Ovary (tissue), 10 donors: ENCODE data around the gene CMAS. TPM values are rescaled to one million over a fixed set of nuclear protein-coding genes. Genes with fewer than 3 reads are reported as not detected.
A peak's percentile ranks its signal among the peaks of the same experiment; 100 is the strongest.
"Not testable (repeated sequence)": the region's sequence is repeated elsewhere in the genome, so short reads cannot be mapped to it uniquely, and the experiment has no call there.

ENCODE experiments used
- DNase-seq, 5 donors: peaks; one replicate each; pipeline ENCODE4 v3.0.0-alpha.2; 2019 to 2020
- H3K27ac ChIP-seq, 2 donors: fragments of 200-600 bp; one replicate each; pipeline versions ENCODE4 v1.5.1 to v1.8.0; 2019 to 2022
- H3K27me3 ChIP-seq: fragments of 200-600 bp; one replicate; pipeline ENCODE4 v1.8.0; 2022
- H3K36me3 ChIP-seq: fragments of 200-600 bp; sonication (generic); one replicate; pipeline ENCODE4 v1.5.1; 2019
- H3K4me1 ChIP-seq: one replicate; pipeline ENCODE4 v1.8.1; 2013; ENCODE audit warnings: mild to moderate bottlenecking, moderate library complexity; ENCODE audit not compliant: insufficient read depth
- H3K4me3 ChIP-seq: fragments of 200-600 bp; sonication (generic); one replicate; pipeline ENCODE4 v1.5.1; 2017
- H3K9me3 ChIP-seq, 2 donors: fragments of 200-600 bp in 1 of 2; sonication (generic) in 1 of 2; one replicate each; pipeline versions ENCODE4 v1.5.1 to v1.8.1; 2013 to 2019; ENCODE audit warnings: mild to moderate bottlenecking in 1 of 2, moderate library complexity in 1 of 2
- EP300 ChIP-seq: sonication (generic); formaldehyde crosslinking; IDR thresholded peaks from one replicate; pipeline ENCODE4 v1.6.1; 2017; ENCODE audit warnings: antibody characterized with exemption
- POLR2A ChIP-seq: fragments of 450-650 bp; IDR thresholded peaks from one replicate; pipeline ENCODE4 v1.6.1; 2017; ENCODE audit warnings: antibody characterized with exemption, mild to moderate bottlenecking, moderate library complexity
- WGBS, 3 donors: extraction: QIAGEN DNeasy Blood & Tissue Kit in 1 of 3; methylation state at CpG; one replicate each; pipeline versions ENCODE4 v1.1.5 to v1.1.7; 2013 to 2017; 5-methylcytosine and 5-hydroxymethylcytosine counted together
- intact Hi-C, 4 donors: fragments of 100-400 bp; cut with DNase I; formaldehyde crosslinking; loops; one replicate each; pipeline versions ENCODE4 v1.11.0 to v1.15.1; 2022 to 2023
- long read RNA-seq, 3 donors: library from polyadenylated mRNA in 2 of 3; unstranded in 2 of 3; transcript quantifications; one replicate each; pipeline ENCODE4 v2.0.0 and lab custom pipeline, GENCODE V29; 2021 to 2026
- polyA plus RNA-seq, 2 donors: library from polyadenylated mRNA; stranded (reverse); fragments of 200-250 nt in 1 of 2; fragments of 350-450 nt in 1 of 2; fragmentation: Illumina TruSeq in 1 of 2; extraction: RNeasy Lipid Tissue Mini Kit (QIAGEN cat#74804) in 1 of 2; gene quantifications; one replicate each; pipeline ENCODE4 v1.2.3, GENCODE V29; 2013 to 2014
- total RNA-seq, 7 donors: library from RNA; depleted of rRNA in 2 of 7; stranded (reverse); fragments of >200 nt in 2 of 7; fragmentation: NEBNext Ultra II Directional in 3 of 7; extraction: Animal tissue kit (Norgen Biotek cat#: 25700) in 3 of 7; gene quantifications; one replicate each; pipeline versions ENCODE4 v1.1.0 to v1.2.4, GENCODE V29; 2016 to 2023
- TF ChIP-seq, protein P1 (sequence below), 3 donors: fragments of 450-650 bp in 2 of 3; fragments of 200-600 bp in 1 of 3; IDR thresholded peaks; one replicate each; pipeline versions ENCODE4 v1.5.1 to v1.8.0; 2016 to 2022; ENCODE audit warnings: antibody characterized with exemption in 3 of 3, mild to moderate bottlenecking in 1 of 3
- donor health status: DM: no; HTN: no; CAD: no; lungs with moderate emphysema.
- donor health status: DM: no; HTN: no; CAD: no.
- donor health status: Bipolar disorder and iron deficiency.
- donor health status: DM: yes; HTN: yes; CAD: no.
- donor health status: DM: no; HTN: no; CAD: no.
- donor health status: DM: yes; HTN: yes; CAD: no.

The CMAS gene
- 10 to 100 TPM; 19.3 to 34.4 (median 30.5) TPM for total RNA-seq
- 10 to 100 TPM; 30.3 to 99.2 TPM for polyA plus RNA-seq
- long read RNA-seq, donor 1, transcript CMAS-201 (8 exons, 1,787 nt): major isoform, 166 of 189 reads
- long read RNA-seq, donor 1, transcript CMAS-202 (7 exons, 1,575 nt): minor isoform, 8 of 189 reads
- long read RNA-seq, donor 1, partial matches to known transcripts: 8 of 189 reads
- long read RNA-seq, donor 1, other reads (novel, unspliced or antisense): 6 of 189 reads
- long read RNA-seq, donor 2, transcript CMAS-201 (8 exons, 1,787 nt): major isoform, 56 of 65 reads
- long read RNA-seq, donor 2, partial matches to known transcripts: 0 of 65 reads
- long read RNA-seq, donor 2, other reads (novel, unspliced or antisense): 7 of 65 reads
- long read RNA-seq, donor 3, transcript CMAS-201 (8 exons, 1,787 nt): major isoform, 62 of 66 reads
- long read RNA-seq, donor 3, partial matches to known transcripts: 0 of 66 reads
- long read RNA-seq, donor 3, other reads (novel, unspliced or antisense): 1 of 66 reads

DNA sequence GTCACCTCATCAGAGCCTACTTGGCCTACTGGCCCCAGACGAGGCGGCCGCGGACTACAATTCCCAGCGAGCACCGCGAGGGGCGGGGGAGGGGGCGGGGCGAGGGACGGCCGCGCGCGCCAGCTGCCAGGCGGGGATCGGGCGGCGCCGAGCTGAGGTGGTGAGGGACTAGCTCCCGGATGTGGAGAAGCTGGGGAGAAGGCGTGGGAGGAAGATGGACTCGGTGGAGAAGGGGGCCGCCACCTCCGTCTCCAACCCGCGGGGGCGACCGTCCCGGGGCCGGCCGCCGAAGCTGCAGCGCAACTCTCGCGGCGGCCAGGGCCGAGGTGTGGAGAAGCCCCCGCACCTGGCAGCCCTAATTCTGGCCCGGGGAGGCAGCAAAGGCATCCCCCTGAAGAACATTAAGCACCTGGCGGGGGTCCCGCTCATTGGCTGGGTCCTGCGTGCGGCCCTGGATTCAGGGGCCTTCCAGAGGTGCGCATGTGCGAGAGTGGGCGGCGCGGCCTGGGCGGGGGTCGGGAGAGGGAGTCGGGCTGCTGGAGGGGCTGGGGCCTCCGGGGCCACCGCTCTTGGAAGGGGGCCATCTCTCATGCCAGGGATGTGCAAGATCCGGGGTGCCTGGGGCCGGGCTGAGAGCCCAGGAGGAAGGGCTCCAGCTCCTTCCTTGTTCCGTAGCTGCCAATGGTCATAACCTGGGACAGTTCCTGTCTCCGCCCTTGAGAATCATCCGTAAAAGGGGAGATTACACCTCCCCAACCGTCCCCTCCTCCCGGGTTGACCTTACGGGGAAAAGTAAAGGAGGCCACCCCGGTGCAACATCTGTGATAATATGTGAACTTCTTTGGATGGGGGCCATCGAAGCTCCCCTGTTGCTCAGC is at the start of gene CMAS:
Gene CMAS (plus strand): TSS at position 129 of the 878 bp plus-strand sequence. CDS start 86 bp downstream, at position 215.
- peaks cover 7% of the 10 kb centered on the region for H3K4me1 ChIP-seq
- peak within 1 kb of the TSS; percentile 99 for H3K4me3 ChIP-seq
- no peaks in the 10 kb centered on the region for H3K9me3 ChIP-seq
- no peaks in the 10 kb centered on the region for H3K36me3 ChIP-seq
- H3K27me3 ChIP-seq: no peaks in the 10 kb centered on the region
- TF ChIP-seq EP300 (no peak), POLR2A (peak; percentile 58)
- H3K27ac ChIP-seq: peak within 1 kb of the TSS; percentile 56 to 93
- peak; percentile 78 to 87 (median 85) for DNase-seq
- intact Hi-C loops: no loop called here
- WGBS, 3 donors: 0 to 1% (median 0%) methylated on average over 58 to 64 of the region's 64 CpGs

DNA sequence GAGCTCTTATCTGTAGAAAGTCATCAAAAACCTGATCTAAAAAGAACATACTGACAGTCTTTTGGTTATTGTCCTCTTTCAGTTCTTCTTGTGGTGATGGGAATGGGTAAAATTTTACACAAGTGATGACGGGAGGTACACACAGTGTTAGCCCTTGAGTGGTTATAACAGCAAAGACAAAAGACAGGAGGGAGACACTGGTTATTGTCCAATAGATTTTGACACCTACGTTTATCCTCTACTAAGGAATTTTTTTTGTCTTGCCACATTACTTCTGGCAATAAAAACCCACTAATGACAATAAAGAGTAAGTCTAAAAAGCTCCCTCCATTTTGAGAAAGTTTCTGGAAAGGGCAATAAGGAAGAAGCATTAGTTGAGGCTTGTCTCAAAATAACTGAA is 47.7 kb upstream of the CMAS start:
- no peak for TF ChIP-seq POLR2A
- DNase-seq: no peak
- Histone ChIP-seq H3K27ac (no peak overlapping the region), H3K27me3 (no peaks in the 10 kb centered on the region), H3K4me1 (no peaks in the 10 kb centered on the region), H3K4me3 (no peak overlapping the region), H3K36me3 (no peaks in the 10 kb centered on the region), H3K9me3 (no peaks in the 10 kb centered on the region)
- intact Hi-C loops: loop anchor here in 2 of 4 donors (5.0 to 10.0 kb wide), 2 partner anchors 301 to 303 kb away; no protein-coding TSS in a partner anchor
- 65 to 72% (median 71%) methylated on average over 2 of the region's 2 CpGs for WGBS, 3 donors

DNA sequence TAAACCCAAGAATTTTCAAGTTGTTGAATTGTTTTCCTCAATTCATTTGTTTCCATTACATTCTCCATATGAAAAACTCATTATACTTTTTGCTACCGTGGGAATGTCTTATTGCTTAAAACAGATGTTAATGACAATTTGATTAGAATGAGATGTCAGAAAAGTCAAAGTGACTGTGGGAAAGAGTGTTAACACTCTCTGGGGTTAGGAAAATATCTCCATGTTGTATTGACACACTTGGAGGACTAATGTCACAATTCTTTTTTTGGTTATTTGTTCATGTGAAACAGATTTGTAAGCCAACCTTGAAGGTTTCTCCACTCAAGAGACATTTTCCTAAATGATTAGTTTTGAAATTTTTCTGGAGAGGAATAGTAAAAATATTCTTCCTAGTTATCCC is 47.2 kb upstream of the CMAS start:
- intact Hi-C loops: loop anchor here in 2 of 4 donors (5.0 to 10.0 kb wide), 2 partner anchors 301 to 304 kb away; no protein-coding TSS in a partner anchor
- Histone ChIP-seq H3K27ac (no peak overlapping the region), H3K36me3 (no peaks in the 10 kb centered on the region), H3K4me3 (no peak overlapping the region), H3K27me3 (no peaks in the 10 kb centered on the region), H3K4me1 (no peaks in the 10 kb centered on the region), H3K9me3 (no peaks in the 10 kb centered on the region)
- no peak for TF ChIP-seq POLR2A
- TF ChIP-seq, protein P1, sequence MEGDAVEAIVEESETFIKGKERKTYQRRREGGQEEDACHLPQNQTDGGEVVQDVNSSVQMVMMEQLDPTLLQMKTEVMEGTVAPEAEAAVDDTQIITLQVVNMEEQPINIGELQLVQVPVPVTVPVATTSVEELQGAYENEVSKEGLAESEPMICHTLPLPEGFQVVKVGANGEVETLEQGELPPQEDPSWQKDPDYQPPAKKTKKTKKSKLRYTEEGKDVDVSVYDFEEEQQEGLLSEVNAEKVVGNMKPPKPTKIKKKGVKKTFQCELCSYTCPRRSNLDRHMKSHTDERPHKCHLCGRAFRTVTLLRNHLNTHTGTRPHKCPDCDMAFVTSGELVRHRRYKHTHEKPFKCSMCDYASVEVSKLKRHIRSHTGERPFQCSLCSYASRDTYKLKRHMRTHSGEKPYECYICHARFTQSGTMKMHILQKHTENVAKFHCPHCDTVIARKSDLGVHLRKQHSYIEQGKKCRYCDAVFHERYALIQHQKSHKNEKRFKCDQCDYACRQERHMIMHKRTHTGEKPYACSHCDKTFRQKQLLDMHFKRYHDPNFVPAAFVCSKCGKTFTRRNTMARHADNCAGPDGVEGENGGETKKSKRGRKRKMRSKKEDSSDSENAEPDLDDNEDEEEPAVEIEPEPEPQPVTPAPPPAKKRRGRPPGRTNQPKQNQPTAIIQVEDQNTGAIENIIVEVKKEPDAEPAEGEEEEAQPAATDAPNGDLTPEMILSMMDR (IDR thresholded peaks at IDR 0.05): no peak
- no peak for TF ChIP-seq EP300
- 80 to 92% (median 86%) methylated on average over 1 of the region's 1 CpG for WGBS, 3 donors
- no peak for DNase-seq

DNA sequence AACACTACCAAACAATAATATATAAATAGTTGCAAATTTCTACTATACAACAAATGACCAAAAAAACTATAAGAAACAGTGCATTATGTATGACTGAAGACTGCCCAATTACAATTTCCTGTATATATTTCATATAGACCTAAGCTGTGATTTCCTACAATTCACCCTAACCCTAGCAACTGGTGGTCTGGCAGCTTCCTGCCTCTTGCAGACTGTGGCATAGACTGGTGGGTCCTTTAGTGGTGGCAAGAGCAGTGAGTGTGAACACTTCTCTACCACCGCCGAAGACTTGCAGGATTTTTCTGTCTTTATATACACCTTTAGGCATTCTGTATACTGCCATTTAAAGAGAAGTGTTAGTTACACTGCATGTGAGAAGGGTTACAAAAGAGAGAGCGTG is 43.6 kb upstream of the CMAS start:
- no peaks in the 10 kb centered on the region for H3K9me3 ChIP-seq
- H3K27ac ChIP-seq: no peak overlapping the region
- intact Hi-C loops: no loop called here
- H3K4me1 ChIP-seq: no peaks in the 10 kb centered on the region
- TF ChIP-seq, protein P1 (IDR thresholded peaks at IDR 0.05): no peak
- TF ChIP-seq EP300 (no peak), POLR2A (no peak)
- WGBS, 3 donors: 89 to 96% (median 93%) methylated on average over 3 of the region's 3 CpGs
- H3K27me3 ChIP-seq: no peaks in the 10 kb centered on the region
- H3K36me3 ChIP-seq: no peaks in the 10 kb centered on the region
- no peak overlapping the region for H3K4me3 ChIP-seq
- DNase-seq: no peak

DNA sequence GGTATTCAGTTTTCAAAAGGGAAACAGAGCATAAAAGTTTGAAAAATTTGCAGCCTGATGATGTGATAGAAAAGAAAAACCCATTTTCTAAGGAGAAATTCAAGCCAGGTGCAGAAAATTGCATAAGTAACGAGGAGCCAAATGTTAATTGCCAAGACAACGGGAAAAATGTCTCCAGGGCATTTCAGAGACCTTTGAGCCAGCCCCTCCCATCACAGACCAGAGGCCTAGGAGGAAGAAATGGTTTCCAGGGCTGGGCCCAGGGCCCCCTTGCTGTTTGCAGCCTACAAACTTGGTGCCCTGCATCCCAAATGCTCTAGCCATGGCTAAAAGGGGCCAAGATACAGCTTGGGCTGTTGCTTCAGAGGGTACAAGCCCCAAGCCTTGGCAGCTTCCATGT is 38.2 kb upstream of the CMAS start:
- H3K9me3 ChIP-seq, H3K4me1 ChIP-seq, DNase-seq, H3K36me3 ChIP-seq, H3K27me3 ChIP-seq, intact Hi-C loops, H3K27ac ChIP-seq, H3K4me3 ChIP-seq: not testable (repeated sequence)
- 77 to 80% (median 77%) methylated on average over 2 of the region's 2 CpGs for WGBS, 3 donors
